ENCODE results near the gene FTHL17. TPM values are rescaled to one million over a fixed set of nuclear protein-coding genes. Genes with fewer than 3 reads are reported as not detected.

The FTHL17 gene
- total RNA-seq, 1 donor from 2014 or later, result not detected

GRCh38 chrX:31092476-31092875 lies 20.6 kb upstream of the FTHL17 start:
- Mint-ChIP-seq H3K4me1 (ENCODE audit: unreplicated experiment) (no peaks in the 10 kb centered on the region), H3K9me3 (ENCODE audit: unreplicated experiment) (peaks cover 20% of the 10 kb centered on the region), H3K27ac (ENCODE audit: unreplicated experiment) (no peak overlapping the region), H3K4me3 (ENCODE audit: unreplicated experiment) (no peak overlapping the region), H3K36me3 (ENCODE audit: unreplicated experiment) (no peaks in the 10 kb centered on the region), H3K27me3 (ENCODE audit: unreplicated experiment) (peaks cover 9% of the 10 kb centered on the region)
- no peak for TF ChIP-seq CTCF (IDR thresholded peaks at IDR 0.05)
- DNase-seq (ENCODE audit: extremely low spot score, unreplicated experiment), result no peak

GRCh38 chrX:31091819-31092218 lies 20.0 kb upstream of the FTHL17 start:
- Mint-ChIP-seq H3K9me3 (ENCODE audit: unreplicated experiment) (peaks cover 20% of the 10 kb centered on the region), H3K4me3 (ENCODE audit: unreplicated experiment) (no peak overlapping the region), H3K36me3 (ENCODE audit: unreplicated experiment) (no peaks in the 10 kb centered on the region), H3K4me1 (ENCODE audit: unreplicated experiment) (no peaks in the 10 kb centered on the region), H3K27ac (ENCODE audit: unreplicated experiment) (no peak overlapping the region), H3K27me3 (ENCODE audit: unreplicated experiment) (peaks cover 12% of the 10 kb centered on the region)
- no peak for TF ChIP-seq CTCF (IDR thresholded peaks at IDR 0.05)
- no peak for DNase-seq (ENCODE audit: extremely low spot score, unreplicated experiment)

GRCh38 chrX:31074522-31074921 lies 2.7 kb upstream of the FTHL17 start:
- Mint-ChIP-seq H3K4me3 (ENCODE audit: unreplicated experiment) (no peak overlapping the region), H3K4me1 (ENCODE audit: unreplicated experiment) (no peaks in the 10 kb centered on the region), H3K9me3 (ENCODE audit: unreplicated experiment) (peaks cover 28% of the 10 kb centered on the region), H3K27ac (ENCODE audit: unreplicated experiment) (no peak overlapping the region), H3K27me3 (ENCODE audit: unreplicated experiment) (no peaks in the 10 kb centered on the region), H3K36me3 (ENCODE audit: unreplicated experiment) (no peaks in the 10 kb centered on the region)
- no peak for DNase-seq (ENCODE audit: extremely low spot score, unreplicated experiment)
- no peak for TF ChIP-seq CTCF (IDR thresholded peaks at IDR 0.05)

GRCh38 chrX:31071262-31071661 lies 579 bp downstream of the FTHL17 start:
- no peak for TF ChIP-seq CTCF (IDR thresholded peaks at IDR 0.05)
- no peaks in the 10 kb centered on the region for H3K4me1 Mint-ChIP-seq (ENCODE audit: unreplicated experiment)
- H3K9me3 Mint-ChIP-seq (ENCODE audit: unreplicated experiment), result peaks cover 28% of the 10 kb centered on the region

GRCh38 chrX:31070057-31070468 lies 1.8 kb downstream of the FTHL17 start:
- Mint-ChIP-seq H3K36me3 (ENCODE audit: unreplicated experiment) (no peaks in the 10 kb centered on the region), H3K27me3 (ENCODE audit: unreplicated experiment) (peaks cover 5% of the 10 kb centered on the region), H3K9me3 (ENCODE audit: unreplicated experiment) (peaks cover 18% of the 10 kb centered on the region), H3K4me3 (ENCODE audit: unreplicated experiment) (no peak overlapping the region), H3K27ac (ENCODE audit: unreplicated experiment) (no peak overlapping the region), H3K4me1 (ENCODE audit: unreplicated experiment) (no peaks in the 10 kb centered on the region)
- no peak for TF ChIP-seq CTCF (IDR thresholded peaks at IDR 0.05)
- DNase-seq (ENCODE audit: extremely low spot score, unreplicated experiment), result no peak

More at GRCh38 chrX:31071262-31071661, 579 bp downstream of the FTHL17 start:
- H3K36me3 Mint-ChIP-seq (ENCODE audit: unreplicated experiment), result no peaks in the 10 kb centered on the region
- no peak overlapping the region for H3K27ac Mint-ChIP-seq (ENCODE audit: unreplicated experiment)
- H3K27me3 Mint-ChIP-seq (ENCODE audit: unreplicated experiment), result peaks cover 5% of the 10 kb centered on the region
- no peak for DNase-seq (ENCODE audit: extremely low spot score, unreplicated experiment)
- H3K4me3 Mint-ChIP-seq (ENCODE audit: unreplicated experiment), result no peak overlapping the region
